HepG2 (cell line): ENCODE results near the gene SLC6A7. TPM values are rescaled to one million over a fixed set of nuclear protein-coding genes. Genes with fewer than 3 reads are reported as not detected.

Experiments used
- ATAC-seq: fragments of 200-7000 bp; cut with Tn5 transposase; 3 replicates; pipeline ENCODE4 v1.9.1; 2020; ENCODE audit warnings: mild to moderate bottlenecking, moderate library complexity
- BruUV-seq: library from RNA; stranded (reverse); fragments of 400-500 nt; replicated peaks from 2 replicates; lab custom pipeline; 2021; lab: Mats Ljungman, UMichigan
- CTCF ChIA-PET: fragments of 300-600 bp; formaldehyde crosslinking; extraction: SDS; loops from one replicate; lab custom pipeline; 2021; ENCODE audit warnings: low total read pairs, inconsistent platforms, low intra/inter-chr PET ratio; lab: Yijun Ruan, JAX
- POLR2A ChIA-PET: fragments of 350-600 bp; sonication (Branson Sonifier 250); formaldehyde crosslinking; loops from one replicate; lab custom pipeline; 2020; ENCODE audit warnings: antibody characterized with exemption, inconsistent platforms; lab: Yijun Ruan, JAX
- DNase-seq: peaks from one replicate; pipeline ENCODE4 v3.0.0-alpha.2; 2015; ENCODE audit warnings: low spot score
- FAIRE-seq: peaks from 3 replicates; lab custom pipeline; 2011; peaks lifted over from hg19 to GRCh38; lab: Jason Lieb, UNC
- H2AFZ ChIP-seq: one replicate; pipeline ENCODE4 v1.6.1; 2011; ENCODE audit warnings: low read length, inconsistent platforms
- H3K27ac ChIP-seq: fragments of 300-600 bp; 3 replicates; pipeline ENCODE4 v1.8.0; 2011; ENCODE audit warnings: mixed run types, mild to moderate bottlenecking, mixed read lengths, low read length, inconsistent platforms; ENCODE audit not compliant: insufficient read depth; ENCODE audit errors: extremely low read length
- H3K27me3 ChIP-seq, 2 experiments: fragments of 200-600 bp in 1 of 2; 2 replicates in 1 of 2; 3 replicates in 1 of 2; pipeline versions ENCODE4 v1.6.0 to v1.8.0; 2011; ENCODE audit warnings: low read length in 2 of 2, mild to moderate bottlenecking in 2 of 2, moderate library complexity in 2 of 2, inconsistent platforms in 1 of 2; ENCODE audit not compliant: insufficient read depth in 2 of 2, control insufficient read depth in 1 of 2
- H3K36me3 ChIP-seq, 2 experiments: fragments of 200-600 bp in 1 of 2; replicated peaks in 1 of 2; 2 replicates in 1 of 2; 3 replicates in 1 of 2; pipeline versions ENCODE4 v1.5.1 to v1.8.0; 2011; ENCODE audit warnings: low read length in 2 of 2, inconsistent platforms in 1 of 2; ENCODE audit not compliant: insufficient read depth in 2 of 2, control insufficient read depth in 1 of 2
- H3K4me1 ChIP-seq: 2 replicates; pipeline ENCODE4 v1.5.1; 2012; ENCODE audit warnings: low read length, inconsistent platforms; ENCODE audit not compliant: insufficient read depth
- H3K4me2 ChIP-seq: 2 replicates; pipeline ENCODE4 v1.6.0; 2011; ENCODE audit warnings: low read depth, low read length, inconsistent platforms
- H3K4me3 ChIP-seq, 3 experiments: fragments of 200-600 bp in 1 of 3; sonication (generic), shearing (Covaris generic) in 1 of 3; replicated peaks in 1 of 3; 2 replicates each; pipeline ENCODE4 v1.5.1; 2011 to 2016; ENCODE audit warnings: low read length in 3 of 3, inconsistent platforms in 2 of 3, low read depth in 2 of 3, mild to moderate bottlenecking in 2 of 3, control low read depth in 1 of 3, mixed read lengths in 1 of 3; ENCODE audit not compliant: insufficient read depth in 1 of 3
- H3K79me2 ChIP-seq: one replicate; pipeline ENCODE4 v1.6.1; 2011; ENCODE audit warnings: low read length, inconsistent platforms; ENCODE audit not compliant: insufficient read depth
- H3K9ac ChIP-seq: 2 replicates; pipeline ENCODE4 v1.6.0; 2011; ENCODE audit warnings: mild to moderate bottlenecking, low read depth, low read length, inconsistent platforms; ENCODE audit not compliant: insufficient read depth
- H3K9me3 ChIP-seq: 2 replicates; pipeline ENCODE4 v1.5.1; 2012; ENCODE audit warnings: mild to moderate bottlenecking, low read length
- H4K20me1 ChIP-seq: 2 replicates; pipeline ENCODE4 v1.6.0; 2011; ENCODE audit warnings: inconsistent platforms, mild to moderate bottlenecking, low read length, moderate library complexity; ENCODE audit not compliant: insufficient read depth
- SP5 ChIP-seq: IDR thresholded peaks from 2 replicates; pipeline ENCODE4 v1.6.1; 2016; ENCODE audit warnings: low read depth, borderline replicate concordance
- STAT5B ChIP-seq: sonication (generic); formaldehyde crosslinking; IDR thresholded peaks from 2 replicates; pipeline ENCODE4 v1.4.0; 2020; ENCODE audit warnings: missing genetic modification reagents
- ZFP36 ChIP-seq: fragments of 150-350 bp; IDR thresholded peaks from 2 replicates; pipeline ENCODE4 v1.6.1; 2018; ENCODE audit warnings: borderline replicate concordance, low read length, low read depth; ENCODE audit not compliant: partially characterized antibody
- ZMYM3 ChIP-seq: sonication (generic); formaldehyde crosslinking; IDR thresholded peaks from 2 replicates; pipeline ENCODE4 v1.5.1; 2020; ENCODE audit warnings: mild to moderate bottlenecking, missing genetic modification reagents
- ZNF263 ChIP-seq: sonication (generic); formaldehyde crosslinking; IDR thresholded peaks from 2 replicates; pipeline ENCODE4 v1.4.0; 2020; ENCODE audit warnings: missing genetic modification reagents
- ZNF296 ChIP-seq: sonication (generic); formaldehyde crosslinking; conservative IDR thresholded peaks from 2 replicates; pipeline ENCODE4 v1.5.0; 2020; ENCODE audit warnings: mild to moderate bottlenecking, missing genetic modification reagents
- WGBS: methylation state at CpG from one replicate; pipeline ENCODE4 v1.1.6; 2017; ENCODE audit warnings: low lambda C conversion rate; 5-methylcytosine and 5-hydroxymethylcytosine counted together
- in situ Hi-C: cut with HindIII; loops from 2 replicates; pipeline ENCODE4 v1.10.0; 2017; ENCODE audit warnings: low pct_unique_long_range_greater_than_20kb; ENCODE audit not compliant: extremely low pct_ligation_motif_present
- intact Hi-C: fragments of 100-400 bp; cut with micrococcal nuclease; formaldehyde crosslinking; loops from one replicate; pipeline ENCODE4 v1.10.0; 2022; ENCODE audit not compliant: unreplicated experiment
- polyA plus RNA-seq, 8 experiments: library from polyadenylated mRNA; depleted of rRNA in 3 of 8; stranded (reverse) in 7 of 8; unstranded in 1 of 8; fragments of >200 nt; fragmentation: Illumina TruSeq in 4 of 8; extraction: Trizol in 4 of 8; gene quantifications; 2 replicates each; pipeline versions ENCODE4 v1.2.1 to v1.2.3, GENCODE V29; 2011 to 2016; ENCODE audit warnings: low read depth in 4 of 8, missing spikeins in 1 of 8, mixed read lengths in 1 of 8; ENCODE audit not compliant: insufficient read depth in 1 of 8
- total RNA-seq, 5 experiments: library from RNA; depleted of rRNA; stranded (reverse); fragments of >200 nt; fragmentation: Illumina TruSeq; extraction: Trizol; gene quantifications; 2 replicates each; pipeline ENCODE4 v1.2.3, GENCODE V29; 2016; ENCODE audit warnings: low read depth in 1 of 5
- TF ChIP-seq, protein P1 (sequence below): sonication (generic); formaldehyde crosslinking; conservative IDR thresholded peaks from 2 replicates; pipeline ENCODE4 v1.5.0; 2020; ENCODE audit warnings: missing genetic modification reagents
- TF ChIP-seq, protein P2 (sequence below): sonication (generic); formaldehyde crosslinking; IDR thresholded peaks from 2 replicates; pipeline ENCODE4 v1.9.0; 2021; ENCODE audit warnings: missing genetic modification reagents, mild to moderate bottlenecking, borderline replicate concordance

The SLC6A7 gene
- total and polyA plus RNA-seq, 2 of the 13 experiments (the other 11 are each of a cell fraction or from before 2014, with no cell fraction given): not detected

DNA sequence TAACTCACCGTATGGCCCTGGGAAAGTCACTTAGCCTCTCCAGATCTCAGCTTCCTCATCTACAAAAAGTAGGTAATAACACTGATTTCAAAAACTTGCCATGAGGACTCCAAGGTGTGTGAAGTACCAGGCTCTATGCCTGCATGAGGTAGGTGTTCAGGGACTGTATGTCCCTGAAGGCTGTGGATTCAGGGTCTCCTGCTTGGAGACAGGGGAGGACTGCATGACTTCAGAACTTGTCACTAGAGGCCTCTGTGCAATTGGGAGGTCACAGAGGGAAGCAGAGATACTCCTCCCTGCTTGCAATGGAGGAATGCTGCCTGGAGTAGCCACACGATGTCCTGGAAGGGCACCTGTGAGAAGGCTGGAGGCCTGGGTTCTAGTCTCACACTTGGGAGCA, 36.4 kb upstream of the SLC6A7 start:
- intact Hi-C loops: no loop called here
- FAIRE-seq: no peak
- no peak for DNase-seq
- Histone ChIP-seq H3K36me3 (no peaks in the 10 kb centered on the region), H4K20me1 (no peaks in the 10 kb centered on the region)
- TF ChIP-seq ZNF263 (CRISPR knock-in tag): peak; percentile 60
- TF ChIP-seq, protein P1, sequence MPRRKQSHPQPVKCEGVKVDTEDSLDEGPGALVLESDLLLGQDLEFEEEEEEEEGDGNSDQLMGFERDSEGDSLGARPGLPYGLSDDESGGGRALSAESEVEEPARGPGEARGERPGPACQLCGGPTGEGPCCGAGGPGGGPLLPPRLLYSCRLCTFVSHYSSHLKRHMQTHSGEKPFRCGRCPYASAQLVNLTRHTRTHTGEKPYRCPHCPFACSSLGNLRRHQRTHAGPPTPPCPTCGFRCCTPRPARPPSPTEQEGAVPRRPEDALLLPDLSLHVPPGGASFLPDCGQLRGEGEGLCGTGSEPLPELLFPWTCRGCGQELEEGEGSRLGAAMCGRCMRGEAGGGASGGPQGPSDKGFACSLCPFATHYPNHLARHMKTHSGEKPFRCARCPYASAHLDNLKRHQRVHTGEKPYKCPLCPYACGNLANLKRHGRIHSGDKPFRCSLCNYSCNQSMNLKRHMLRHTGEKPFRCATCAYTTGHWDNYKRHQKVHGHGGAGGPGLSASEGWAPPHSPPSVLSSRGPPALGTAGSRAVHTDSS (CRISPR knock-in tag): no peak
- TF ChIP-seq, all 625 proteins: peak for 1
- H3K9ac ChIP-seq: no peak overlapping the region
- BruUV-seq: no TSS peak
- H3K4me2 ChIP-seq: peak overlapping the region; percentile 33; the same call in 1 of the 2 replicates
- no peaks in the 10 kb centered on the region for H3K9me3 ChIP-seq
- no peaks in the 10 kb centered on the region for H3K79me2 ChIP-seq
- no peak overlapping the region; a peak in 1 of 6 replicates for H3K4me3 ChIP-seq
- ATAC-seq: peak; percentile 10; the same call in 2 of the 3 replicates
- in situ Hi-C loops: no loop called here
- H2AFZ ChIP-seq: no peak overlapping the region
- H3K27ac ChIP-seq: no peak overlapping the region
- ChIA-PET POLR2A (interaction anchor here (5.2 kb wide), 1 partner anchor 15 kb away, joined by 31 read pairs; no protein-coding TSS in a partner anchor), CTCF (no interaction called here)
- peaks cover 2 to 35% of the 10 kb centered on the region in 2 experiments; a peak in 3 of 5 replicates for H3K27me3 ChIP-seq
- 20% methylated on average over 1 of the region's 2 CpGs for WGBS
- peaks cover 59% of the 10 kb centered on the region for H3K4me1 ChIP-seq

DNA sequence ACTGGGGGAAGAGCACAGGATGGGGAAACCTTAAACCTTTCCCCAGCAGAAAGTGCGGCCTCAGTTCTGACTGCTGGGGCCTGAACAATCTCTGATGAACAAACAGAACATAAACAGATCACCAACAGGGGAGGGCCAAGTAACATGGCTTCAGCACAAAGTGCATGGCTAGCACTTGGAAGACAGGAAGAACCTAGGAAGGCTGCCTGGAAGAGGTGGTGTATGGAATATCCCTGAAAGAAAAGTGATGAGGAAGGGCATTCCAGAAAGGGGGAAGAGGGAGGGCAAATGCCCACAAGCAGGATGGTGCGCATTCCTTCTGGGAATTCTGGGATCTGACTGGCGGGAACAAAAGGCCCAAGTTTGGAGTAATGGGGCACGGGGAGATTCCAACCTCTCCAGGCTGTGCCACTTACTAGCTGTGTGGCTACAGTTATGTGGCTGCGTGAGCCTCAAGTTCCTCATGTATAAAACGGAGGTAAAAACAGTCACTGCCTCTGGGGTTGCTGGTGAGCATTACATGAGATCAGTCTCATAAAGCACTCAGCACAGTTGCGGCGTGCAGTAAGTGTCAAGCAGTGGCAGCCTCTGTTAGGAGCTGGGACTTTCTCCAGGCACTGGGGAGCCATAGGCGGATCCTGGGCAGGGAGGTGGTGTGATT, 35.8 kb upstream of the SLC6A7 start:
- ATAC-seq: peak; percentile 72
- Histone ChIP-seq H4K20me1 (no peaks in the 10 kb centered on the region), H3K4me2 (peak overlapping the region; percentile 33), H3K4me1 (peaks cover 65% of the 10 kb centered on the region), H2AFZ (no peak overlapping the region), H3K9ac (no peak overlapping the region), H3K36me3 (no peaks in the 10 kb centered on the region), H3K79me2 (no peaks in the 10 kb centered on the region), H3K4me3 (no peak overlapping the region; a peak in 1 of 6 replicates), H3K27ac (no peak overlapping the region), H3K27me3 (peaks cover 2 to 35% of the 10 kb centered on the region in 2 experiments; a peak in 3 of 5 replicates), H3K9me3 (no peaks in the 10 kb centered on the region)
- 12% methylated on average over 9 of the region's 9 CpGs for WGBS
- peak; percentile 30 for DNase-seq
- POLR2A ChIA-PET: interaction anchor here (5.2 kb wide), 1 partner anchor 16 kb away, joined by 31 read pairs; no protein-coding TSS in a partner anchor
- no TSS peak for BruUV-seq
- intact Hi-C loops: no loop called here
- in situ Hi-C loops: no loop called here
- peak; percentile 8 for FAIRE-seq
- TF ChIP-seq ZMYM3 (CRISPR knock-in tag): 0 out of 2 replicates have a peak, but pooled peaks have one; percentile 23
- TF ChIP-seq, protein P2, sequence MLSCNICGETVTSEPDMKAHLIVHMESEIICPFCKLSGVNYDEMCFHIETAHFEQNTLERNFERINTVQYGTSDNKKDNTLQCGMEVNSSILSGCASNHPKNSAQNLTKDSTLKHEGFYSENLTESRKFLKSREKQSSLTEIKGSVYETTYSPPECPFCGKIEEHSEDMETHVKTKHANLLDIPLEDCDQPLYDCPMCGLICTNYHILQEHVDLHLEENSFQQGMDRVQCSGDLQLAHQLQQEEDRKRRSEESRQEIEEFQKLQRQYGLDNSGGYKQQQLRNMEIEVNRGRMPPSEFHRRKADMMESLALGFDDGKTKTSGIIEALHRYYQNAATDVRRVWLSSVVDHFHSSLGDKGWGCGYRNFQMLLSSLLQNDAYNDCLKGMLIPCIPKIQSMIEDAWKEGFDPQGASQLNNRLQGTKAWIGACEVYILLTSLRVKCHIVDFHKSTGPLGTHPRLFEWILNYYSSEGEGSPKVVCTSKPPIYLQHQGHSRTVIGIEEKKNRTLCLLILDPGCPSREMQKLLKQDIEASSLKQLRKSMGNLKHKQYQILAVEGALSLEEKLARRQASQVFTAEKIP (CRISPR knock-in tag): no peak
- peak; percentile 89 for TF ChIP-seq ZFP36
- TF ChIP-seq SP5: 0 out of 2 replicates have a peak, but pooled peaks have one; percentile 14
- no peak for TF ChIP-seq STAT5B (CRISPR knock-in tag)
- no peak for TF ChIP-seq ZNF296 (CRISPR knock-in tag)
- CTCF ChIA-PET: no interaction called here
